Upper lobe of right lung (tissue), 1 donor: ENCODE measurements around the gene TCOF1. TPM values are rescaled to one million over a fixed set of nuclear protein-coding genes. Genes with fewer than 3 reads are reported as not detected.

Experiments used
- ATAC-seq: fragments of 200-7000 bp; cut with Tn5 transposase; one replicate; pipeline ENCODE4 v1.9.1; 2020; ENCODE audit warnings: mild to moderate bottlenecking, moderate library complexity
- DNase-seq: peaks from one replicate; pipeline ENCODE4 v3.0.0-alpha.2; 2020
- H3K27ac ChIP-seq: fragments of 200-600 bp; one replicate; pipeline ENCODE4 v1.8.0; 2022
- H3K27me3 ChIP-seq: fragments of 200-600 bp; one replicate; pipeline ENCODE4 v1.8.0; 2022; ENCODE audit warnings: mild to moderate bottlenecking
- H3K36me3 ChIP-seq: fragments of 200-600 bp; one replicate; pipeline ENCODE4 v1.8.0; 2022
- H3K4me1 ChIP-seq: fragments of 200-600 bp; one replicate; pipeline ENCODE4 v1.8.0; 2022
- H3K4me3 ChIP-seq: fragments of 200-600 bp; one replicate; pipeline ENCODE4 v1.8.0; 2022; ENCODE audit warnings: mild to moderate bottlenecking
- H3K9me3 ChIP-seq: fragments of 200-600 bp; one replicate; pipeline ENCODE4 v1.8.0; 2022
- intact Hi-C: fragments of 100-400 bp; cut with DNase I; formaldehyde crosslinking; loops from one replicate; pipeline ENCODE4 v1.11.0; 2022
- total RNA-seq: library from RNA; stranded (reverse); fragmentation: NEBNext Ultra II Directional; extraction: Animal tissue kit (Norgen Biotek cat#: 25700); gene quantifications from one replicate; pipeline ENCODE4 v1.2.1, GENCODE V29; 2021
- TF ChIP-seq, protein P1 (sequence below): fragments of 200-600 bp; IDR thresholded peaks from one replicate; pipeline ENCODE4 v1.8.0; 2022; ENCODE audit warnings: antibody characterized with exemption
- donor health status: DM: no; HTN: yes; CAD: no; lungs with severe emphysema.

The TCOF1 gene
- total RNA-seq, 1 donor from 2014 or later, result 31.1 TPM

DNA sequence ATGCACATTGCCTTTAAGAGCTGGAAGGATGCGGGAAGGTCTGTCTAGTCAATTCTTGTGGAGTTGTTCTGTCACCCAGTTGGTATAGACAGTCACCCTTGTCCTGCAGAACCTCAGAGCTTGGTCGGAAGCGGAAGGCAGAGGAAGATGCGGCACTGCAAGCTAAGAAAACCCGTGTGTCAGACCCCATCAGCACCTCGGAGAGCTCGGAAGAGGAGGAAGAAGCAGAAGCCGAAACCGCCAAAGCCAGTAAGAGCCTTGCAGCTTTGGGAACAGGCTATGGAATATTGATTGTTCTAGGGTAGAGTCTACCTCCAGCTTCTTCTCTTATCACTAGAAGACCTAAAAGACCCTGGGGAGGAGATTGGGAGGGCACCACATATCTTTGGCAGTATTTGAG is 6.5 kb downstream of the TCOF1 start:
- Histone ChIP-seq H3K27ac (no peak overlapping the region), H3K9me3 (no peaks in the 10 kb centered on the region), H3K4me1 (peaks cover 3% of the 10 kb centered on the region), H3K4me3 (no peak overlapping the region), H3K36me3 (peaks cover 77% of the 10 kb centered on the region), H3K27me3 (no peaks in the 10 kb centered on the region)
- ATAC-seq, result no peak
- TF ChIP-seq, protein P1, sequence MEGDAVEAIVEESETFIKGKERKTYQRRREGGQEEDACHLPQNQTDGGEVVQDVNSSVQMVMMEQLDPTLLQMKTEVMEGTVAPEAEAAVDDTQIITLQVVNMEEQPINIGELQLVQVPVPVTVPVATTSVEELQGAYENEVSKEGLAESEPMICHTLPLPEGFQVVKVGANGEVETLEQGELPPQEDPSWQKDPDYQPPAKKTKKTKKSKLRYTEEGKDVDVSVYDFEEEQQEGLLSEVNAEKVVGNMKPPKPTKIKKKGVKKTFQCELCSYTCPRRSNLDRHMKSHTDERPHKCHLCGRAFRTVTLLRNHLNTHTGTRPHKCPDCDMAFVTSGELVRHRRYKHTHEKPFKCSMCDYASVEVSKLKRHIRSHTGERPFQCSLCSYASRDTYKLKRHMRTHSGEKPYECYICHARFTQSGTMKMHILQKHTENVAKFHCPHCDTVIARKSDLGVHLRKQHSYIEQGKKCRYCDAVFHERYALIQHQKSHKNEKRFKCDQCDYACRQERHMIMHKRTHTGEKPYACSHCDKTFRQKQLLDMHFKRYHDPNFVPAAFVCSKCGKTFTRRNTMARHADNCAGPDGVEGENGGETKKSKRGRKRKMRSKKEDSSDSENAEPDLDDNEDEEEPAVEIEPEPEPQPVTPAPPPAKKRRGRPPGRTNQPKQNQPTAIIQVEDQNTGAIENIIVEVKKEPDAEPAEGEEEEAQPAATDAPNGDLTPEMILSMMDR, result no peak
- intact Hi-C loops, result no loop called here
- DNase-seq, result no peak

DNA sequence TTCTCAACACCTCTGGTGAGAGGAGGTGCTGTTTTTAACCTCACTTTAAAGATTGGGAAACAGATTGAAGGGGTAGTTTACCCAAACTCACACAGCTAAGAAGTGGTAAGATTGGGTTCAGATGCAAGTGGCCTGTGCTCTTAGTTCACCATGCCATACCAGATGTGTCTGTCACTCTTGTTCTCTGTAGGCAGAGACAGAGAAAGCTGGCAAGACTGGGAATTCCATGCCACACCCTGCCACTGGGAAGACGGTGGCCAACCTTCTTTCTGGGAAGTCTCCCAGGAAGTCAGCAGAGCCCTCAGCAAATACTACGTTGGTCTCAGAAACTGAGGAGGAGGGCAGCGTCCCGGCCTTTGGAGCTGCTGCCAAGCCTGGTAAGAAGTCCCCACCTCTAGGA is 11.0 kb downstream of the TCOF1 start:
- no peak overlapping the region for H3K4me3 ChIP-seq
- H3K27ac ChIP-seq, result no peak overlapping the region
- TF ChIP-seq, protein P1, result no peak
- ATAC-seq, result no peak
- peaks cover 95% of the 10 kb centered on the region for H3K36me3 ChIP-seq
- intact Hi-C loops, result no loop called here
- no peaks in the 10 kb centered on the region for H3K4me1 ChIP-seq
- H3K9me3 ChIP-seq, result no peaks in the 10 kb centered on the region
- DNase-seq, result no peak
- H3K27me3 ChIP-seq, result no peaks in the 10 kb centered on the region

DNA sequence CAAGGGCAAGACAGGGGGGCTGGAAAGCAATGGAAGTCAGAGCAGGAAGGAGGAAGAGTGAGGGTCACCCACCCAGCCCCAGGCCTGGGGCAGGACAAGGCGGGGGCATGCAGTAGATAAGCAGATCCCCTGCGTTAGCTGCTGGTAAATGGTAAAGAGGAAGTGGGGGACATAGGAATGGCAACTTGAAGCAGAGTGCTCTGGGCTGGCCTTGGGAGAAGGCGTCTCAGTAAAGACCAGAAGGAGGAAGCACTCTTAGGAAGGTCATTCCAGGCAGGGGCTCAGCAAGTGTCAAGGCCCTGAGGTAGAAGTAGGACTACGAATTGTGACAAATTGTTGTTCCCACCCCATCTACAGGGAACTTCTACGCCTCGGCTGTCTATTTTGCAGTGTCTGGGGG is 15.1 kb downstream of the TCOF1 start:
- TF ChIP-seq, protein P1, result no peak
- intact Hi-C loops, result no loop called here
- Histone ChIP-seq H3K4me3 (no peak overlapping the region), H3K27ac (no peak overlapping the region), H3K36me3 (peaks cover 100% of the 10 kb centered on the region), H3K4me1 (no peaks in the 10 kb centered on the region), H3K9me3 (no peaks in the 10 kb centered on the region), H3K27me3 (no peaks in the 10 kb centered on the region)
- ATAC-seq (peak; percentile 17), DNase-seq (no peak)

DNA sequence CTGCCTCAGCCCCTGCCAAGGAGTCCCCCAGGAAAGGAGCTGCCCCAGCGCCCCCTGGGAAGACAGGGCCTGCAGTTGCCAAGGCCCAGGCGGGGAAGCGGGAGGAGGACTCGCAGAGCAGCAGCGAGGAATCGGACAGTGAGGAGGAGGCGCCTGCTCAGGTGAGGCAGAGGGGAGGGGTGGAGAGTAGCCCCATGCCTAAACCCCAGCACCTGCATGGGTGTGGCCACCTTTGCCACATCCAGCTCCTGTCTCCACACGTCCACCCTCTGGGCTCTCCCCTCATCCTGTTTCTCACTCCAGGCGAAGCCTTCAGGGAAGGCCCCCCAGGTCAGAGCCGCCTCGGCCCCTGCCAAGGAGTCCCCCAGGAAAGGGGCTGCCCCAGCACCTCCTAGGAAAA is 17.2 kb downstream of the TCOF1 start:
- Histone ChIP-seq H3K4me3 (no peak overlapping the region), H3K9me3 (no peaks in the 10 kb centered on the region), H3K27me3 (no peaks in the 10 kb centered on the region), H3K4me1 (no peaks in the 10 kb centered on the region), H3K27ac (no peak overlapping the region), H3K36me3 (peaks cover 100% of the 10 kb centered on the region)
- ATAC-seq (no peak), DNase-seq (peak; percentile 60)
- intact Hi-C loops, result no loop called here
- TF ChIP-seq, protein P1, result no peak

DNA sequence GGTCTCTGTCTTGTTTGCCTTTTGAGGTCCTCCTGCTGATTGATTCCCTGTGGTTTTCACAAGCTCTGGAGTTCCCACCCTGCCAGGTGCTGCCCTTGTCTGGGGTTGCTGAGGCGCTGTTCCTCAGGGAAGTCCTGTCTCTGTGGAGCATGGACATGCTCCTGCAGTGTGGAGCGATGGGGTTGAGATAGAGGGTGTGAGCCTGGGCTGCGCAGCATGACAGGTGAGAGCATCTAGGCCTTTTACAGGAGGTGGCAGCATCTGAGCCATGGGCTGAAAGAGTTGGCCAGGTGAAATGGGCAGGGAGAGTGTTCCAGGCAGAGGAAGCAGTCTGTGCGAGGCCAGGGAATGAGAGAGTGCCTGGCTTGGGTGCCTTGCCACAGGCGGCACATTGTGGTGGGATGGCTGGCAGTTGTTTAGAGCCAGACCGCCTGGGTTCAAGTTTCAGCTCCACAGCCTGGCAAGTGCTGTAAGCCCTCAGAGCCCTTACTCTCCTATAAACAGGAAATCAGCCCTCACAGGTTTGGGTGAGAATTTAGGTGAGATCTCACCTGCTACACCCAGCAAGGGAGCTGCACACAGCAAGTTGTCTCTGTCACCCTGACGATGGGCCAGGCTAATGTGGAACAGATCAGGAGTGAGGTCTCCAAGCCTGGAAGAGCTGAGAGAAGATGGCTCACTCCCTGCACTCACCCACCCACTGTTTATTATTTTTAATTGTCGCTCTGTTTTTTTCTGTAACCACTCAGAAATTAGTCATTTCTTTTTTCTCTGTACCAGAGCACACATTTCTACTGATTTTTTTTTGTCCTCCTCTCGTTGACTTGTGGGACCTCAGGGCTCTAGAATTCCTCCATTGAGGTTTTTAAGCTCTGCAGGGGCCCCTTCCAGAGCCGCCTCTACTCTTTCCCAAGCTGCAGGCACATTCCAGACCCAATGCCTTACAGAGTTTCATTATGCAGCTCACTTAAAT is 19.6 kb downstream of the TCOF1 start:
- intact Hi-C loops, result no loop called here

More for the DNA sequence above, 19.6 kb downstream of the TCOF1 start:
- DNase-seq (no peak), ATAC-seq (no peak)
- H3K4me3 ChIP-seq, result no peak overlapping the region
- TF ChIP-seq, protein P1, result no peak
- no peak overlapping the region for H3K27ac ChIP-seq
- no peaks in the 10 kb centered on the region for H3K4me1 ChIP-seq
- peaks cover 100% of the 10 kb centered on the region for H3K36me3 ChIP-seq
- no peaks in the 10 kb centered on the region for H3K9me3 ChIP-seq
- H3K27me3 ChIP-seq, result no peaks in the 10 kb centered on the region
